Memory B cell (primary cell): ENCODE results near the gene HPD.
"Not testable (repeated sequence)": the region's sequence is repeated elsewhere in the genome, so short reads cannot be mapped to it uniquely, and the experiment has no call there.

ENCODE experiments used
- ATAC-seq: fragments of 150-1000 bp; cut with Tn5 transposase; 2 replicates; pipeline ENCODE4 v1.10.0; 2021; ENCODE audit warnings: low read depth, mild to moderate bottlenecking, moderate library complexity
- DNase-seq, 2 donors: peaks; one replicate each; pipeline ENCODE4 v3.0.0; 2022; ENCODE audit warnings: low spot score in 2 of 2
- H3K27ac Mint-ChIP-seq: one replicate; pipeline ENCODE4 v1.8.0; 2022; ENCODE audit warnings: mild to moderate bottlenecking, moderate library complexity, mixed read lengths
- H3K27me3 Mint-ChIP-seq: one replicate; pipeline ENCODE4 v1.8.0; 2022; ENCODE audit warnings: mixed read lengths
- H3K36me3 Mint-ChIP-seq: one replicate; pipeline ENCODE4 v1.8.0; 2022; ENCODE audit warnings: mild to moderate bottlenecking, mixed read lengths
- H3K4me1 Mint-ChIP-seq: one replicate; pipeline ENCODE4 v1.8.0; 2022; ENCODE audit warnings: mixed read lengths
- H3K4me3 Mint-ChIP-seq: one replicate; pipeline ENCODE4 v1.8.0; 2022; ENCODE audit warnings: mild to moderate bottlenecking, moderate library complexity, mixed read lengths
- H3K9me3 Mint-ChIP-seq: one replicate; pipeline ENCODE4 v1.8.0; 2022; ENCODE audit warnings: mixed read lengths

Gene HPD

GRCh38 chr12:121883315-121883660, 24.6 kb upstream of the HPD start:
- H3K9me3 Mint-ChIP-seq, result no peaks in the 10 kb centered on the region
- no peak overlapping the region for H3K4me3 Mint-ChIP-seq
- no peaks in the 10 kb centered on the region for H3K36me3 Mint-ChIP-seq
- H3K4me1 Mint-ChIP-seq, result peaks cover under 1% of the 10 kb centered on the region
- H3K27me3 Mint-ChIP-seq, result no peaks in the 10 kb centered on the region
- DNase-seq, result no peak
- H3K27ac Mint-ChIP-seq, result no peak overlapping the region
- no peak for ATAC-seq

GRCh38 chr12:121876080-121876447, 17.4 kb upstream of the HPD start:
- not testable (repeated sequence) for ATAC-seq, H3K4me1 Mint-ChIP-seq, H3K27me3 Mint-ChIP-seq, H3K27ac Mint-ChIP-seq, H3K9me3 Mint-ChIP-seq, H3K36me3 Mint-ChIP-seq, H3K4me3 Mint-ChIP-seq, DNase-seq

DNA sequence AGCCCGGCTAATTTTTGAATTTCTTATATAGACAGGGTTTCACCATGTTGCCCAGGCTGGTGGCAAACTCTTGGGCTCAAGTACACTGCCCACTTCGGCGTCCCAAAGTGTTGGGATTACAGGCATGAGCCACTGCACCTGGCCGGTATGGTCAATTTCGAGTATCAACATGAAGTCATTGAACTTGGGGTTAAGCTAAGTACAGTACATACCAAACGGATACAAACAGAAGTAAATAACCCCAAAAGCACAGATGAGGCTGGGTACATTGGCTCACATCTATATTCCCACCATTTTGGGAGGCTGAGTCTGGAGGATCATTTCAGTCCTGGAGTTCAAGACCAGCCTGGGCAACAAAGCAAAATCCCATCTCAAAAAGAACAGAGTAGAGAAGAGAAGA, 16.9 kb upstream of the HPD start:
- Mint-ChIP-seq H3K36me3 (peaks cover 2% of the 10 kb centered on the region), H3K27me3 (no peaks in the 10 kb centered on the region), H3K4me1 (no peaks in the 10 kb centered on the region), H3K9me3 (no peaks in the 10 kb centered on the region), H3K27ac (no peak overlapping the region), H3K4me3 (no peak overlapping the region)
- DNase-seq (no peak), ATAC-seq (no peak)

- Mint-ChIP-seq H3K27me3 (no peaks in the 10 kb centered on the region), H3K4me1 (no peaks in the 10 kb centered on the region), H3K27ac (no peak overlapping the region), H3K9me3 (no peaks in the 10 kb centered on the region), H3K36me3 (peaks cover 2% of the 10 kb centered on the region), H3K4me3 (no peak overlapping the region)
- ATAC-seq (no peak), DNase-seq (no peak)
These were observed 15.4 kb upstream of the HPD start for GRCh38 chr12:121874071-121874470.

DNA sequence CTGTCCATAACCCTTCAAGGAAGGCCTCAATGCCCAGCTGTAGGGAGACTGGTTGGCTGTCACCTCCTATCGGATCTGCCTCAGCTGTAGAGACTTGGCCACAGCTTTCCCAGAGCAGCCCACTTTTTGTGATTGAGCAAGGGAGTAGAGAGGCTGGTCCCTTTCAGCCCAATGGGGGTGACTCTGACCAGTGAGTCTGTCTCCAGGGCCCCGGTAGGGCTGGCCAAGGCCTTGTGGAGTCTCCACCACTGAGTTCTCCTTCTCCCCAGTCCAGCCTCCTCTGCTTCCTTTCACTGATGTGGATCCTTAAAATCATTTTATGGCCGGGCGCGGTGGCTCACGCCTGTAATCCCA, 14.5 kb upstream of the HPD start:
- Mint-ChIP-seq H3K4me3 (no peak overlapping the region), H3K27me3 (no peaks in the 10 kb centered on the region), H3K36me3 (peaks cover 2% of the 10 kb centered on the region), H3K4me1 (no peaks in the 10 kb centered on the region), H3K9me3 (no peaks in the 10 kb centered on the region), H3K27ac (no peak overlapping the region)
- ATAC-seq, result no peak
- no peak for DNase-seq

- Mint-ChIP-seq H3K27me3 (no peaks in the 10 kb centered on the region), H3K36me3 (peaks cover 2% of the 10 kb centered on the region)
- no peak for ATAC-seq
These were observed 14.0 kb upstream of the HPD start for GRCh38 chr12:121872546-121873215.

GRCh38 chr12:121871467-121871866, 12.8 kb upstream of the HPD start:
- H3K9me3 Mint-ChIP-seq, result no peaks in the 10 kb centered on the region
- peaks cover 4% of the 10 kb centered on the region for H3K36me3 Mint-ChIP-seq
- DNase-seq (no peak), ATAC-seq (no peak)
- H3K27ac Mint-ChIP-seq, result no peak overlapping the region
- no peak overlapping the region for H3K4me3 Mint-ChIP-seq
- H3K4me1 Mint-ChIP-seq, result no peaks in the 10 kb centered on the region
- peaks cover 1% of the 10 kb centered on the region for H3K27me3 Mint-ChIP-seq

More at GRCh38 chr12:121872546-121873215, 14.0 kb upstream of the HPD start:
- Mint-ChIP-seq H3K4me3 (no peak overlapping the region), H3K9me3 (no peaks in the 10 kb centered on the region), H3K27ac (no peak overlapping the region), H3K4me1 (no peaks in the 10 kb centered on the region)
- DNase-seq, result no peak

- H3K27me3 Mint-ChIP-seq, ATAC-seq, H3K36me3 Mint-ChIP-seq, H3K27ac Mint-ChIP-seq, H3K4me3 Mint-ChIP-seq, DNase-seq, H3K9me3 Mint-ChIP-seq, H3K4me1 Mint-ChIP-seq: not testable (repeated sequence)
These were observed 10.6 kb upstream of the HPD start for GRCh38 chr12:121869229-121869628.

GRCh38 chr12:121866331-121866730, 7.7 kb upstream of the HPD start:
- Mint-ChIP-seq H3K4me3 (no peak overlapping the region), H3K27me3 (peaks cover 5% of the 10 kb centered on the region)

GRCh38 chr12:121861636-121862254, 3.1 kb upstream of the HPD start:
- no peak for DNase-seq
- no peak for ATAC-seq
- H3K36me3 Mint-ChIP-seq, result peaks cover under 1% of the 10 kb centered on the region
- H3K27me3 Mint-ChIP-seq, result peaks cover 4% of the 10 kb centered on the region
- H3K9me3 Mint-ChIP-seq, result no peaks in the 10 kb centered on the region
- H3K4me3 Mint-ChIP-seq, result no peak overlapping the region
- H3K27ac Mint-ChIP-seq, result no peak overlapping the region
- peaks cover 2% of the 10 kb centered on the region for H3K4me1 Mint-ChIP-seq

More at GRCh38 chr12:121866331-121866730, 7.7 kb upstream of the HPD start:
- DNase-seq, result no peak
- H3K9me3 Mint-ChIP-seq, result no peaks in the 10 kb centered on the region
- no peak for ATAC-seq
- H3K4me1 Mint-ChIP-seq, result no peaks in the 10 kb centered on the region
- no peak overlapping the region for H3K27ac Mint-ChIP-seq
- H3K36me3 Mint-ChIP-seq, result peaks cover 2% of the 10 kb centered on the region

DNA sequence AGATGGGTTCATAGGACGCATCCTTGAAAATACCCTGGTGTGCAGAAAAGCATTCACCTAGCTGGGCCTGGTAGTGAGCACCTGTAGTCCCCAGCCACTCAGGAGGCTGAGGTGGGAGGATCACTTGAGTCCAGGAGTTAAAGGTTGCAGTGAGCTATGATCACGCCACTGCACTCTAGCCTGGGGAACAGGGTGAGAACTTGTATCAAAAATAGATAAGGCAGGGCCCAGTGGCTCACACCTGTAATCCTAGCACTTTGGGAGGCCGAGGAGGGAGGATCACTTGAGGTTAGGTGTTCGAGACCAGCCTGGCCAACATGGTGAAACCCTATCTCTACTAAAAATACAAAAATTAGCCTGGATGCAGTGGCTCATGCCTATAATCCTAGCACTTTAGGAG, 2.0 kb upstream of the HPD start:
- ATAC-seq, H3K9me3 Mint-ChIP-seq, DNase-seq, H3K36me3 Mint-ChIP-seq, H3K27ac Mint-ChIP-seq, H3K27me3 Mint-ChIP-seq, H3K4me3 Mint-ChIP-seq: not testable (repeated sequence)
- peaks cover 13% of the 10 kb centered on the region for H3K4me1 Mint-ChIP-seq

GRCh38 chr12:121860257-121860656, 1.6 kb upstream of the HPD start:
- Mint-ChIP-seq H3K9me3 (no peaks in the 10 kb centered on the region), H3K4me3 (no peak overlapping the region), H3K36me3 (no peaks in the 10 kb centered on the region), H3K27me3 (peaks cover 3% of the 10 kb centered on the region), H3K27ac (no peak overlapping the region), H3K4me1 (peaks cover 16% of the 10 kb centered on the region)
- DNase-seq (no peak), ATAC-seq (no peak)

- Mint-ChIP-seq H3K27ac (no peak overlapping the region), H3K4me1 (peaks cover 16% of the 10 kb centered on the region), H3K4me3 (no peak overlapping the region), H3K27me3 (peaks cover 2% of the 10 kb centered on the region), H3K9me3 (no peaks in the 10 kb centered on the region), H3K36me3 (no peaks in the 10 kb centered on the region)
- DNase-seq, result no peak
- ATAC-seq, result no peak
These were observed 369 bp downstream of the HPD start for GRCh38 chr12:121858318-121858661.

GRCh38 chr12:121857322-121858246, 1.1 kb downstream of the HPD start:
- Mint-ChIP-seq H3K27me3 (no peaks in the 10 kb centered on the region), H3K4me1 (peaks cover 16% of the 10 kb centered on the region), H3K36me3 (no peaks in the 10 kb centered on the region), H3K9me3 (no peaks in the 10 kb centered on the region), H3K4me3 (no peak overlapping the region), H3K27ac (no peak overlapping the region)
- ATAC-seq, result no peak
- no peak for DNase-seq
